ENCODE data around the gene EMX1. TPM values are rescaled to one million over a fixed set of nuclear protein-coding genes. Genes with fewer than 3 reads are reported as not detected.

The EMX1 gene
- total RNA-seq, 1 experiment from 2014 or later: not detected

DNA sequence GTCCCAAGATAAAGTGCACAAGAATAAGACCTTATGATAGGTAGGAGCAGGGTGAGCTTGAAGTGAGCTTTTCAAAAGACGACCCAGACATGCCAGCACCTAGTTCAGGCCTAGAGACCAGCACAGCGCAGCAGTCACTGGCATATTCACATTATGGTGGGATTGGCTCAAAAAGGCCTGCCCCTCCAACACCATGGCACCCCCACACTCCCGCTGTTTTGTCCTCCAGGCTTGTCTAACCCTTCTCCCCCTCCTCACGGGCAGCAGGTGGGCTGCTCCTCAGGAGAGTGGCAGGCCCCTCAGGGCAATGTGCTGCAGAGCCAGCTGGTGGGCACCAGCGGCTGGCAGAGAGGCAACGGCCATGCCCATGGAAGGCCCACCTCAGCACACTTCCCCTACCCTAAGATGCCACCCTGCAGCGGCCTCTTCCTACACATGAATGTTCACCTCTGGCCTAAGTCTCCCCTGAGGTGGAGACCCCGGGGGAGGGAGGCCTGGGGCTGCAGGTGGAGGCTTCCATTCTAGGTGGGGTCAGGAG is 25.6 kb downstream of the EMX1 start:
- no peak for DNase-seq (ENCODE audit: low read depth)

DNA sequence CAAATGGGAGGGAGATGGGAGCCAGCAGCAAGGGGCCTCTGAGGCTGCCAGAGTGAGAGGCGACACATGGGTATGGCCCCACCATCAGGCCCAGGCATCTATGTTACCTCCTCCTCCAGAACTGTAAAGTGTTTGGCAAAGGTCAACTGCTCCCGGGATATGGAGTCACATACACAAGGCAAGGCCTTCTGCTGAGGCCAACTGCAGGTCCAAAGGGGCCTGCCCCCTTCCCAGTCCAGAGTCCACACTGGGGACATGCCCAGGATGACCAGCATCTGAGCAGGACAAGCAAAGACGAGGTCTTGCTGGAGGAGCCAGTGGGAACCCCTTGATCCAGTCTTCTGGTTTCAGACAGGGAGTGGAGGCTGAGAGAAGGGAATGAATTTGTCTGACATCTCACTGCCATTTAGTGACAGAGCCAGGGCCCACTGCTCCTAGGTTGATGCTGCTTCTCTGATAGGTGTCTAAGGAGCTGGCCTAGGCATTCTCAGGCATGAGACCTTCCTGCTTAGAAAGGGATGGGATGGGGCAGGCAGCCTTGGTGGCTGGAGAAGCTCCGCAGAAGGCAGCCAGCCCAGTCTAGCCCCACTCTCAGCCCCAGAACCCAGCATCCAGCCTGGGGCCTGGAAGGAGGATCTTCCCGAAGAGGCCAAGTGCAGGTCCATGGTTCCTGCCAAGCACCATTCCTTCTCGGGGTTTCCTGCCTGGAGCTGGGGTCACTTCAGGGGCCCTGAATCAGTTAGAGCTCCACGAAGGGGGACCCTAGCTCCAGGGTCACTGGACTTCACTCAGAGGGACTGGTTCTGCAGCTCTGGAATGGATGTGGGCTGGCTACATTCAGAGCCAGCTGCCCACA is 26.4 kb downstream of the EMX1 start:
- no peak for DNase-seq (ENCODE audit: low read depth)

DNA sequence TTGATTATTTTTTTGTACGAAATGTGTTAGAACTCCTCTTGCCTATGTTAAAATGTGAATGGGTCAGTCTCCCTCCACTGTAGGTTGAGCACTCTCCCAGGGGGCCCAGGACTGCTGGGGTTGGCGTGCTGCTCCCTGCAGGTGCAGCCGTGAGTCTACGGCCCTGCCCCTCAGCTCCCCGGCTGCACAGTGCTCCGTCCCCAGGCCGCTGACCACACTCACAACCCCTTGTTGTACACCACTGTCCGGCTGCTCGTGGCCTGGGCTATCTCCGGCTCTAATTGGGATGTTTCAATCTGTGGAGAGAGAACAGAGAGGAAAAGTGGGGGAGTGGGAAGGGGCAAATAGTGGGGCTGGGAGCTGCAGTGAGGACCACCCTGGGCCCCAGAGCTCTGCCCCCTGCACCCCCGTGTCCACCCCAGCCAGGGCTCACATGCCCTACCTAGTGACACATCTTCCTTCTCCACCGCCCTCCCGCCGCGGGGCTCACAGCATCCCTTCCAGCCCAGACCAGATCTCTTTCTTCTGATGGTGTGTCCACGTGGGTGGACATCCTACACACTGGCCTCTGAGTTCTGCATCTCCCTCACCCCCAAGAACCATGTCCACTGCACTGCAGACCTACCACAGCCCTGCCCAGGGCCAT is 27.6 kb downstream of the EMX1 start:
- DNase-seq (ENCODE audit: low read depth): no peak

DNA sequence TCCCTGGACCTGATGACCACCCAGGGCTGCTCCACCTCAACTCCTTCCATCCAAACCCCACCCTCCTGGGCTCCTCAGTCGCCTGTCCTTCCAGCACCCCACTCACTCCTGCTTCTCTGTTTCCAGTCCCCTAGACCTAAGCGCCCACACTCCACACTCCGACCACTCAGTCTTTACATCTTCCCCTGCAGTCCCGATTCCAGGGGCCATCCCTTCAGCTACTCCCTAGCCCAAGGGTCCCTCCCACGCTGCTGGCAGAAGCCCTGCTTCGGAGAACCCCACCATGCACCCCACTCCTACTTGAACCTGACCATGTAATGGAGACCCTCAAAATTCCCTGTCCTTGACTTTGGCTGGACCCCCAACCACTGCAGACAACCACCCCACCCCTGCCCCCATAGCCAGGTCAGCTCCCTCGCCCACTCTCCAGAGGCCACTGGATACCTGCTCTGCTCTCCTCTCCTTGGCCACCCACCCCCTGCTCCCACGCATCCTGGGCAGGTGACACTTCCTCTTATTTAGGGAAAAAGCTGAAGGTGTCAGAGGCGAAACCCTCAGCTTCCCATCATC is 28.2 kb downstream of the EMX1 start:
- no peak for DNase-seq (ENCODE audit: low read depth)

DNA sequence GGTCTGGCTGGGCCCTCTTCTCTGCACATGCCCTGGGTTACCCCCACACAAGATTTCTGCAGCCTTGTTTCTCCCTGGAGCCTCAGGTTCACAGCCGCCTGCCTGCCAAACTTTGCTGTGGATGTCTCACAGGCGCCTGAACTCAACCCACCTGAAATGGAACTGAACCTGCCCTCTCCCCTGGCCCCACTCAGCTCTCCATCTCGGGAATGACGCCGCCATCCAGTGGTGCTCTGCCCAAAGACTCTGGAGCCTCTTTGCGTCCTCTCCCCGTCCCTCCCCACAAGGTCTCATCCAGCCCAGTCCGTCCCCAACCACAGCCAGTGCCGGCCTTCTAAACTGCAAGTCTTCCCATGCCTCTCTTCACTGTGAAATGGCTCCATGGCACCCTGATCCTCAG is 29.1 kb downstream of the EMX1 start:
- no peak for DNase-seq (ENCODE audit: low read depth)

DNA sequence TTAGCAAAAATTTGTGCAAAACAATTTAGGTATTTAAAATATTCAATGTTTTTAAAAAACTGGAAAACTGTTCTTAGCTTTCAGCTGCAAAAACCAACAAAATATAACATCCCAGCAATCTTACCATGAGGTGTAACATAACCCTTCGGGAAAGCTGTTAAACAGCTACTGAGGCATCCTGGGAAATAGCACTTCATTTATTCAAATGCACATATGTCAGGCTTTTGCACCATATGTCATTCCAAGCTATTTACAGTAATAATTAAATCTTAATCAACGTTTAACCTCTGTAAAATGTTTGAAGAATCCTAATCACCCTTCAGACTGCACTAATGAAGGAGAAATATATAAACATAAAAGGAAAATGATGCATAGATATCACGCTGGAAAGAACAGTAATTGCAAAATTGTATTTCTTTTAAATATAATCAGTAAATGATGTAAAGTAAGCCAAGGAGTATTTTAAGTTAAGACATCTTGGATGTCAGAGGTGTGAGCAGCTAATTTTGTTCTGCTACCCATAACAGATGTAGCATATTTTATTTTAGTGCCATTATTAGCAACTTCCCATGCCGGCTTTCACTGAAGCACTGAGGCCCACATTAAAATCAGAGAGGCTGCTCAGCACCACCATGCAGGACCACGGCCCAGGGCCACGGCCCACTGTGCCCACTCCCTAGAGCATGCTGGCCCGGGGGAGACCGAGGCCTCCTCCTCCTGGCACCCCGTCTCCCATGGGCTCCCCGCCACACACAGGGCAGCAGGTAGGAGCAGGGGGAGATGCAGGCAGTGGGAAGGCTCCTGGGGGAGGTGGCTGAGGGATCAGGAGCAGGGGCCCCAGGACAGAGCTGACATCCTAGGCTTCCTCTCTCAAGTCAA is 30.9 kb downstream of the EMX1 start:
- no peak for DNase-seq (ENCODE audit: low read depth)

DNA sequence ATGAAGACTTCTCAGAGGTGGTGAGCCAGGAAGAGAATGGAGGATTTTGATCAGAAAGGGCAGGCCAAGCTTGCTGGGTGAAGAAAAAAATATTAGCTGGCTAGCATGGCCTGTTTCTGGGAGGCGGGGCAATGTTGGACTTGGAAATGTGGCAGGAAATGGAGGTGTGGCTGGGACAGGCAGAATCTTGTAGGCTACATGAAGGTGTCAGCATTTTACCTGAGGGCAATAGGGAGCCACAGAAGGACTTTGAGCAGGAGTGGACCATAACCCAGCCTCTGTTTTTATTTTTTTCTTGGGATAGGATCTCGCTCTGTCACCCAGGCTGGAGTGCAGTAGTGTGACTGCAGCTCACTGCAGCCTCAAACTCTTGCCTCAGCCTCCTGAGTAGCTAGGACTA is 31.7 kb downstream of the EMX1 start:
- DNase-seq (ENCODE audit: low read depth): no peak

DNA sequence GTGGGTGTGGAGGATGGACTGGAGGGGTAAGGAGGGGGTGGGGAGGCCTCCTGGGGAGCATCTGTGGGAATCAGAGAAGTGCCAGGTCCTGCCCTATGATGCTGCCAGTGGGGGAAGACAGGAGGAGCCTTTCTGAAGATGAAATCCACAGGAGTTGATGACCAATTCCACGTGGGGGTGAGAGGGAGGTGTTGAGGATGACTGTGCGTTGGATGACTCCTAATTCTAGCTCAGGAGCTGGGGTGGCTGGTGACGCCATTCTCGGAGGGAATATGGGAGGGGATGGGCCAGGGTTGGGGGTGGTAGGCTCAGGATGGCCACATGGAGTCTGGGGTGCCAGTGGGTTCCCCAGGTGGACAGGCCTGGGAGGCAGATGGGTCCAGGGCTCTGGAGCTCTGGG is 32.3 kb downstream of the EMX1 start:
- no peak for DNase-seq (ENCODE audit: low read depth)

DNA sequence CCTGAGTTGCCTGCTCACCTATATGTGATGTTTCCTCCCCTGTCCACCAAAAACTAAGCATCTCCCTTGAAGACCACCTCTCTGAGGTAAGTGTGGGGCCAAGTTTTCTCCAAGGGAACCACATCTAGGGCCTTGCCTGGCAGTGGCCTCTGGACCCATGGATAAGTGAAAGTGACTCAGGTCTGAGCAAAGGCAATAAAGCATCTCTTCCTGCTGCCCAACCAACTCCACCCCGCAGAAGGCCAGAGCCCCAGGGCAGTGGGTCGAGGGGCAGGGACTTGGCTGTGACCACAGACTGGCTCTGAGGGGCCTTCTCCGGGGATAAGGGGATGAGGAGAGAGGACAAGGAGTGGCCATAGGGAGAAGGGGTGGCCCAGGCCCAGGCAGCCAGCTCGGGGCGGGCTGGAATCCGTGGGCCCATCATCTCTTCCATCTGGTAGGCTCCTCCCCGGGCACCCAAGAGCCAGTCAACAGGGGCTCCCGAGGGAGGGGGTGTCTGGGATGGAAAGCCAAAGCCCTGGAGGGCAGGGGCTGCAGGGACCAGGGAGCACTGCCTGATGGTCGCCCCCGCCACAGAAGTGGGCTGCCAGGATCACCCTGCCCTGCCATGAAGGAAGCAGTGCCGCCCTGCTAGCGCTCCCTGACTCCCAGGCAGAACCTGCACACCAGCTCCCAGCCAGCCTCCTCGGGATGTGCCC is 33.4 kb downstream of the EMX1 start:
- DNase-seq (ENCODE audit: low read depth): no peak

DNA sequence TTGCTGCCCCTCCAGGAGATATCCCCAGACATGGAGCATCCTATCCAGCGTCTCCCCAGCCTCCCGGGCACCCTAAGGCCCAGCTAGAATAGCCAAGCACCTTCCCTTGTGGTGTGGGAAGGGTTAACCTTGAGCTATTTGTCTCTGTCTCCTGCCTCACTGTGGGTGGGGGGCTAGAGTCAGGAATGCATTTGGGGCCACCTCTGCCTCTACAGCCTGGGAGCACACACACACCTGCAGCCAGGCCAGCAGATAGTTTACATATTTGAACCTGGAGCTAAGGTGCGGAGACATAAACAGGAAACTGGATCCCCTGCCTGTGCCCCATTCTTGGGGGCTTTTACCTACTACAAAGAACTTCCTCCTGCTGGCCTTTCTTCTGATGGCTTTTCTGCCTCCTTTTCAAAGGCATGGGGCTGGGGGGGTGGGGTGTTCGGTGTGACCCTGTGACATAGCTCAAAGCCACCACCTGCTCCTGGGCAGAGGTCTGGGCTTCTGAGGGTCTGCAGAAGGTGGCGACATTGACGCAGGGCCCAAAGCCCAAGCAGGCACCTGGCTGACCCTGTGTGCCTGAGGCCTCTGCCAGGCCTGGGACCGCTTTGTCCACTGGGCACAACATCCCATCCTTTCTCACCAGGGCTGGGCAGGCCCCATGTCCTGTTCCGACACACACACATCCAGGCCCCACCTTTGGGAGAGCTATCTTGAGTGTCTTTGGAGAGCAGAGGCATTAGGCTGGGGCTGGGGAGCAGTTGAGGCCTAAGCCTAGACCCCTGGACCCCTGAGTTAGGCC is 34.2 kb downstream of the EMX1 start:
- no peak for DNase-seq (ENCODE audit: low read depth)

DNA sequence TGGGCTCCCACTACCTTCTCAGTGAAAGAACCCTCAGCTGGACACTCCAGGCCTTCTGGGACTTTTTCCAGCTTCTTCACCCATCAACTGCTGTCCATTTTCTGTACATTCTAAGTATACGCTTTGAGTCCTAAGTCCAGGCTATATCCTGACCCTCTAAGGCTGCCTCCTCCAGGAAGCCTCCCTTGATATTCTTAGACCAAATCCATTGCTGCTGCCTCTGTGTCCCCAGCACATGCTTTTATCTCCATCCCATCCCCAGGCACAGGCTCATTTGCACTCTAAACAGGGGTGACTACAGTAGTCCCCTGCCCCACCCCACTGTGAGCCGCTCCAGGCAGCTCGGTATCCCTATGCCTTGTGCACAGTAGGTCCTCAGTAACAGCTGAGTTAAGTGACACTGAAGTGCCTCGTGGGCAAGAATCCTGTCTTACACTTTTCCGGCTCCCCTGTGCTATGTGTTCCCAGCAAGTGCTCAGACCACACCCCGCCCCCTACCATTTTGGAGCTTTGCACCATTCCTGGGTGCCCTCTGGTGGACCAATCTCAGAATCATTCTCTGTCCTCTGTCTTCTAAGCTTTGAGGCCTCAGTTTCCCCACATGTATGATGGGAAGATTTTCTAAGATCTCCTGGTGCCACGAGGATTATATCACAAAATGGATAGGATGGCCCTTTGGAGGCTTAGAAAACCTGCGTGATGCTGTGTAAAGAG is 34.9 kb downstream of the EMX1 start:
- no peak for DNase-seq (ENCODE audit: low read depth)

DNA sequence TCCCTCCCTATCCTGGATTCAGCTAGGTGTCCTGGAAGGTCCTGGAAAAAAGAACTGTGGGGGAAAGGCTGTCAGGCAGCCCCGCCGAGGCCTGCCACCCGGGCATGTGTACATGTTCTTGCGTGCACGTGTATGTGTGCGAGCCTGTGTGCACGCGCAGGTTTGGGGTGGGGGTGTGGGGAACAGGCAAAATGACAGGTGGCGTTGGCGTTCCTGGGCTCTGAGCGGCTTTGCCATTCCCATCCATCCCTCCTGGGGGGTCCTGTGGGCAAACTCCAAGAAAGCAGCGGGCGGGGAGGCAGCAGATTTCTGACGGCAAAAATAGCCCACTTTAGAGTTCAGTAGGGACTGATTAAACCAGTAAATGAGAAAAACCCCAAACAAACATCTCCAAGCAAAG is 35.6 kb downstream of the EMX1 start:
- DNase-seq (ENCODE audit: low read depth): no peak

DNA sequence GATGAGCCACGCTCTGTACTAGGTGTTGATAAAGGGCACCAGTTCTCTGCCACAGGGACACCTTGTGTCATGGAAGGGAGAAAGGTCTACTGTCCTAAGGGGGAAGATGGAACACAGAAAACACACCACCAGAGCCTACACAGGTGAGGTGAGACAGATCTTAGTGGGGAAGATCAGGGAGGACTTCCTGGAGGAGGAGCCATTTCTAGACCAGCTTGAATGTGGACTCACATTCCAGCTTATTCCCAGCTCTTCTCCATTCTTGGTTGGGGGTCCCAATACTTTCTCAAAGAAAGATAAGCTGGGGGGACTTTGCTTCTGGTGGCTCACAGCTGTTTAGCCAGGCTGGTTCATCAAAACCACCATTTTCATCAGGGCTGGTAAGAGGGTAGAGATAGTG is 36.2 kb downstream of the EMX1 start:
- no peak for DNase-seq (ENCODE audit: low read depth)

DNA sequence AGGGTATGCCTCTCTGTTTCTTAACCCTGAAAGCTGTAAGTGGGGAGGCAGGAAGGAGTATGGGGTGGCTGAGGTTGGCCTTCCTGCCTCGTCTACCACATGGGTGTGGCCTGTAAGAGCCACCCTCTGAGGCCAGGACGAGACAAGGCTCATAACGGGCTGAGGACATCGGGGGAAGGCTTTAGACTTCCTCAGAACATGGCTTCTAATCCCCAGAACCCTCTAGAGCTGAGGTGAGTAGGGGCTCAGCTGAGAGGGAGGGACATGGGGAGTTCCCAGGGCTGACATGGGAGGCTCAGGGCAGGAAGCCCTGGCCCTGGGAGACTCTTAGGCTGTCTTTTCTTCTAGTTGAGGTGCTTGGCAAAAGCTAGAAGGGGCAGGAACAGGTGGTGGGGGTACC is 36.7 kb downstream of the EMX1 start:
- DNase-seq (ENCODE audit: low read depth): no peak

DNA sequence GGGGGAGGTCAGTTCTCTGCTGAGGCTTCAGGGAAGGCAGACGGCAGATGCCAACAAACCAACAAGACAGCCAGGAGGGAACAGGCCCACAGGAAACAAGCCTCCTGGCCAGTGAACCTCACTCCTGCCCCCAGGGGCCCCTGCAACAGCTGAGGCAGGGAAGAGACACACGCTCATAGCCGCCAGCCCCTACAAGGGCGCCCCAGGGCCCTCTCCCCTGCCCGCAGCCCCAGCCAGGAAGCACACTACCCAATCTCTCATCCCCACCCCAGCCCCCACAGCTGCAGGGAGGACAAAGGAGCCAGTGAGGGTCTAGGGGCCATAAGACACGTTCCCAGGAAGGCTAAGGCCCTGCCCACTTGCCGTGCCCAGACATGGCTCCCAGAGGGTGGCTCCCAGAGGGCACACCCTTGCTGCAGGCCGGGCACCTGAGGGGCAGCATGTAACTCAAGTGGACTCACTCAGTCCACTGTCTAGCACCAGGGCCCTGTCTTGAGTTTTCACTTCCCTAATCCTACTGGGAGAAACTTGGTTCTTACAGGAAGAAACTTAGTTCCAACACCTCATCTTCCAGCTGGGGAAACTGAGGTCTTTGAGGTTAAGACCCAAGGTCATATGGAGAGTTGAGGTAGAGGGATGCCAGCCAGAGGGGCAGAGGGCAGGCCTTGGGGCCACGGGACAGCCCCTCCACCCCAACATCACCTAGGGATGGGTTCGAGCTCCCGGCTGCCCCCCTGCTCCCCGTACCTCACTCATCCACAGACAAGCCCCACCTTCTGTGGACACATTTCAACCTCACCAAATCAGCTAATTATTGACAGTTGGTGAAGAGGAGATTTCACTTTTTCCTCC is 37.3 kb downstream of the EMX1 start:
- DNase-seq (ENCODE audit: low read depth): no peak

DNA sequence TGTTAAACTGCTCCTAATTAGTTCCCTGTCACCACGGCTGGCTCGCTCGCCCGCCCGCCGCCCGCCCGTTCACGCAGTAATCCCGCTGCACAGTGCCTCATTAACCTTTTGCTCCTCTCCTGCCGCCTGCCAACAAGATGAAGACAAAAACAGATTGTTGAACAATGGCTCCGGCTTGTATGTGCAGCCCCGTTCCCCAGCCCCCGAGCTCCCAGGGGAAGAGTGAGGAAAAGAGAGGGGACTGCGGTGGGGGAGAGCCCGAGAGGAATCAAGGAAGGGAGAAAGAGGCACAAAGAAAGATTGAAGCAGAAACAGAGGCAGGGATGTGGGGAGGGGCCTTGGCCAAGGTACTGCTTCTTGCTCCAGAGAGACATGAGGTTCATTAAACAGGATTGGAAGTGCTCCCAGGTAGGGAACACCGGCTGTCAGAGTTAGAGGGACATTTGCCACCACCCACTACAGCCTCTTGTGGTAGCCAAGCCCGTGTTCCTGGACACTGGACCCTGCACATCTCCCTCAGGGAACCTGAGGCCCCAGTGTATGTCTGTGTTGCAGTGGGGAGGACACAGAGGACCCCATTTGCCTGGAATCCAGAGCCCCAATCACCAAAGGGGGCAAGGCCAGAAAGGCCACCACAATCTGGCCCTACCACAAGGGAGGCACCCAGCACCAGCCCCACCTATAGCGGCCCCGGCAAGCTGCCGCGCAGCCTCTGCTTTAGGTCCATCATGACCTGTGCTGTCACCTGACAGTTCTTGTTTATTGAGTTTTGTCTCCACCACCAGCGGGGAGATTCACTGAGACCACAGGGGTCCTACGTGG is 38.1 kb downstream of the EMX1 start:
- DNase-seq (ENCODE audit: low read depth): no peak

DNA sequence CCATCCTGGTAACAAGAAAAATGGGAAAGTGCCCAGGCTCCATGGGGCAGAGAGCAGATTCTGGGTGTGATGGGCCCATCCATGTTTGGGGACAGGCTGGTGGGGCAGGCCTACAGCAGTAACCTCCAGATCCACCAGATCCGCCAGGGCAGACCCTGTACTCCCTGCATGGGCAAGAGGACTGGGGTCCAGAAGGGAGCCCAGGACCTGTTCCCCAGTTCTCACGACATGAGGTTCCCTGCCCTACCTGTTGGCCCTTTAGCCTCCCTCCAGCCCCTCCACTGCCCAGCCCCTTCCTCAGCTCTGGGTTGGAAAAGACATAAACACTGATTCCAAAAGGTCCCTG is 38.7 kb downstream of the EMX1 start:
- DNase-seq (ENCODE audit: low read depth): no peak

DNA sequence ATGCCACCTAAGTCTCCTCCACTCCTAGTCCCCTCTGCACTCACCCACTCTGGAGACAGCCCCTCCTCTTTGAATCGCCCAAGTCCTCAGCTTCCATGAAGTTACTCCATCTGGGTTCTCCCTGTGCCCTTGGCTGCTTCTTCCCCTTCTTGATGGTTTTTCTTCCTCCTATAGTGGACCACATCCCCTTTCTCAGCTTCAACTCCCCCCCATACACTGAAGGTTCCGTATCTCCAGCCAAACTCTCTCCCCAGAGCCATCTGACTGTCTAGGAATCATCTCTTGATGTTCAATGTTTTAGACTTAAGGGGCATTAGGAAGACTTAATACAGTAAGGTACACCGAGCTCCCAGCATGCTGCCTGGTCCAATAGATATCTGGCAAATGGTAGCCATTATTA is 39.6 kb downstream of the EMX1 start:
- no peak for DNase-seq (ENCODE audit: low read depth)
